Subcutaneous adipose tissue (tissue), 4 donors: Measurements from ENCODE around the gene HPS4. TPM values are rescaled to one million over a fixed set of nuclear protein-coding genes. Genes with fewer than 3 reads are reported as not detected.

Experiments
- CTCF ChIP-seq: fragments of 450-650 bp; IDR thresholded peaks from one replicate; pipeline ENCODE4 v1.5.1; 2016; ENCODE audit warnings: low read depth, mild to moderate bottlenecking, control low read depth, antibody characterized with exemption, moderate library complexity
- total RNA-seq, 4 donors: library from RNA; depleted of rRNA; stranded (reverse); fragments of >200 nt; gene quantifications; one replicate each; pipeline ENCODE4 v1.1.0, GENCODE V29; 2016

HPS4 gene
- total RNA-seq, 4 donors from 2014 or later = 29.0 to 32.8 (median 31.6) TPM

GRCh38 chr22:26432619-26433311, 50.8 kb downstream of the HPS4 start:
- TF ChIP-seq CTCF = no peak

- TF ChIP-seq CTCF = no peak
Observed at GRCh38 chr22:26431261-26431995, 52.2 kb downstream of the HPS4 start.

- TF ChIP-seq CTCF = no peak
Observed at GRCh38 chr22:26430600-26430999, 53.0 kb downstream of the HPS4 start.

GRCh38 chr22:26429458-26430286, 53.9 kb downstream of the HPS4 start:
- TF ChIP-seq CTCF = no peak

- TF ChIP-seq CTCF = no peak
Observed at GRCh38 chr22:26428515-26429457, 54.8 kb downstream of the HPS4 start, which contains the start of gene ASPHD2. ASPHD2 (plus strand) TSS chr22:26429260; CDS start chr22:26433616, 4,356 bp downstream.

- no peak for TF ChIP-seq CTCF
Observed at GRCh38 chr22:26426924-26427323, 56.7 kb downstream of the HPS4 start.
